Common myeloid progenitor, CD34-positive (primary cell): Measurements from ENCODE around the gene SEC61B.
A peak's percentile ranks its signal among the peaks of the same experiment; 100 is the strongest.

Source experiments
- CTCF ChIA-PET: fragments of 350-600 bp; sonication (Branson Sonifier 250); formaldehyde crosslinking; loops from one replicate; lab custom pipeline; 2021; ENCODE audit warnings: antibody characterized with exemption; lab: Charles Lee
- POLR2A ChIA-PET: fragments of 350-600 bp; sonication (Branson Sonifier 250); formaldehyde crosslinking; loops from one replicate; lab custom pipeline; 2021; ENCODE audit warnings: antibody characterized with exemption; lab: Charles Lee
- DNase-seq, 3 donors: peaks; one replicate each; pipeline versions ENCODE4 v3.0.0 to v3.0.0-alpha.2; 2013
- H3K27ac ChIP-seq, 2 experiments: 1 replicate in 1 of 2; 2 replicates in 1 of 2; pipeline ENCODE4 v1.7.0; 2013; ENCODE audit warnings: inconsistent platforms in 2 of 2, low read length in 2 of 2, mild to moderate bottlenecking in 2 of 2, low read depth in 1 of 2, moderate library complexity in 1 of 2; ENCODE audit not compliant: severe bottlenecking in 2 of 2, insufficient read depth in 1 of 2, poor library complexity in 1 of 2
- H3K27me3 ChIP-seq, 5 experiments: replicated peaks in 2 of 5; 1 replicate in 3 of 5; 2 replicates in 2 of 5; pipeline versions ENCODE4 v1.6.1 to v1.7.0; 2013; ENCODE audit warnings: low read length in 4 of 5, mild to moderate bottlenecking in 2 of 5, moderate library complexity in 2 of 5, inconsistent platforms in 1 of 5; ENCODE audit not compliant: insufficient read depth in 5 of 5, control insufficient read depth in 4 of 5
- H3K36me3 ChIP-seq, 4 experiments: 1 replicate in 2 of 4; 2 replicates in 2 of 4; pipeline versions ENCODE4 v1.6.1 to v1.7.0; 2013; ENCODE audit warnings: low read length in 3 of 4, control low read depth in 1 of 4, mild to moderate bottlenecking in 1 of 4; ENCODE audit not compliant: control insufficient read depth in 4 of 4, insufficient read depth in 4 of 4
- H3K4me1 ChIP-seq, 4 experiments: 1 replicate in 3 of 4; 2 replicates in 1 of 4; pipeline versions ENCODE4 v1.6.1 to v1.7.1; 2013; ENCODE audit warnings: low read length in 3 of 4, mild to moderate bottlenecking in 3 of 4, control low read depth in 1 of 4, inconsistent platforms in 1 of 4, moderate library complexity in 1 of 4; ENCODE audit not compliant: control insufficient read depth in 4 of 4, insufficient read depth in 4 of 4; ENCODE audit errors: control extremely low read depth in 1 of 4
- H3K4me3 ChIP-seq, 7 experiments: 1 replicate in 4 of 7; 2 replicates in 3 of 7; pipeline versions ENCODE4 v1.5.1 to v1.7.0; 2013; ENCODE audit warnings: mild to moderate bottlenecking in 7 of 7, low read length in 6 of 7, moderate library complexity in 6 of 7, inconsistent platforms in 2 of 7, low read depth in 2 of 7, control low read depth in 1 of 7; ENCODE audit not compliant: insufficient read depth in 4 of 7, control insufficient read depth in 1 of 7; ENCODE audit errors: extremely low read depth in 1 of 7
- H3K9me3 ChIP-seq, 5 experiments: 1 replicate in 4 of 5; 2 replicates in 1 of 5; pipeline versions ENCODE4 v1.6.1 to v1.7.1; 2013; ENCODE audit warnings: low read length in 4 of 5, mild to moderate bottlenecking in 2 of 5, inconsistent platforms in 1 of 5, low read depth in 1 of 5, moderate library complexity in 1 of 5; ENCODE audit not compliant: control insufficient read depth in 4 of 5, insufficient read depth in 2 of 5; ENCODE audit errors: control extremely low read depth in 1 of 5
- WGBS: methylation state at CpG from one replicate; pipeline ENCODE4 v1.1.5; 2013; ENCODE audit not compliant: insufficient coverage; 5-methylcytosine and 5-hydroxymethylcytosine counted together

SEC61B gene

DNA sequence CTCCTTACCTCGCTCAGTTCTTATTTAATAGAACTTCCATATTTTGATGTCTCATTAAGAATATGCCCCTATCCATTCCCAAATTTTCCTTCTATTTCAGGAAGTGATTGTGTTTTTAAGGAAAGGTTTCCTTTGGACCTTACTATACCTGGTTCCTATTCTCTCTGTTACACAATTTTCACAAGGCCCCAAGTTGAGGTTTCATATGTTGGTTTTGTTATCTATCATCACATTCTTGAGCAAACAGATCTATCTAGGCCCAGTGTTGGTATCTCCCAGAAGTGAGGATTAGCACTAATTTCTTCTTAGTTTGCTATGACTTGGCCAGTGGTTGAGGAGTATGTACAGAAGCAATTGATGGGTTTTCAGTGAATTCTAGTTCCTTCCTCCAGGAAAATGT is 41.9 kb upstream of the SEC61B start:
- no CpG with 5 or more reads among the region's 1 CpG for WGBS
- ChIA-PET POLR2A (no interaction called here), CTCF (interaction anchor here (1.3 to 13.3 kb wide), 2 partner anchors 17 to 178 kb away, joined by 3 to 148 read pairs; no protein-coding TSS in a partner anchor)
- H3K36me3 ChIP-seq: no peaks in the 10 kb centered on the region
- no peak overlapping the region for H3K4me3 ChIP-seq
- H3K4me1 ChIP-seq: peaks cover 7 to 36% (median 28%) of the 10 kb centered on the region in 4 experiments
- no peaks in the 10 kb centered on the region for H3K9me3 ChIP-seq
- H3K27me3 ChIP-seq: no peaks in the 10 kb centered on the region
- DNase-seq: peak in 2 of 3 donors; percentile 30 to 36
- H3K27ac ChIP-seq: no peak overlapping the region

DNA sequence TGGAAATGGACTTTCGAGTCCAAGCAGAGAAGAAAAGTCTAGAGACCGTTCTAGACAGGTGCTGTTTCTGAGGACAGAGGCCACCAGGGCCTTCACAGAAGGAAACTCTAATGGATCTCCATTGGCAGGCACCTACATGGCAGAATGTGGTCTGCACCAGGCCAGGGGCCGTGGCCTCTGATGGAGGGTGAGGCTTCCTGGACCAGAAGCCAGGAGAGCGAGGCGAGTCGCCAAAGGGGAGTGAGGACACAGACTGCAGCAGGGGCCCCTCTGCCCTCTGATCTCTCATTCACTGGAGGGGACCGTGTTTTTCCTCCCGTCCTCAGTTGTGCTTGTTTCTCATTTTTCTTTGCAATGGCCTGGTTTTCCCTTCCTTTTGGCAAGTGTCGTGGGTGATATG is 41.4 kb upstream of the SEC61B start:
- Histone ChIP-seq H3K27ac (no peak overlapping the region), H3K4me3 (no peak overlapping the region), H3K9me3 (no peaks in the 10 kb centered on the region), H3K4me1 (peaks cover 7 to 37% (median 29%) of the 10 kb centered on the region in 4 experiments), H3K27me3 (no peaks in the 10 kb centered on the region), H3K36me3 (no peaks in the 10 kb centered on the region)
- 95% methylated on average over 6 of the region's 9 CpGs for WGBS
- no peak for DNase-seq
- CTCF ChIA-PET: interaction anchor here (1.3 to 13.3 kb wide), 2 partner anchors 17 to 178 kb away, joined by 3 to 148 read pairs; no protein-coding TSS in a partner anchor
- POLR2A ChIA-PET: interaction anchor here (2.2 kb wide), 1 partner anchor 17 kb away, joined by 6 read pairs; no protein-coding TSS in a partner anchor

DNA sequence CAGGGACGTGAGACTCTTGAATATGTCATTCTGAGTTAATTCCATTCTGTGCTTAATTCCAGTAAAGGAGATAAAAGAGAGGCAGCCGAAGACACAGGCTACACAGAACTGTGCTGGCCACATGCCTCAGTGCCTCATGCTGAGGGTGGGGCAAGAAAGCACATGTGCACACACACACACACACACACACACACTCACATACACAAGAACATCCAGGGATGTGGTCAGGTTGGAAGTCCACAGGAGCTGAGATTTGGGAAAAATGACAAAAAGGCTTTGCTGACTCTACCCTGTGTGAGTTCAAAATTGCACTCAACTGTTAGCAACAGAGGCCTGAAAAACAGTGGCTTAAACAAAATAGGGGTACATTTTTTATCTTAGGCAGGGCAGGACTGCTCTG is 40.9 kb upstream of the SEC61B start:
- Histone ChIP-seq H3K36me3 (no peaks in the 10 kb centered on the region), H3K27ac (no peak overlapping the region), H3K9me3 (no peaks in the 10 kb centered on the region), H3K4me1 (peaks cover 7 to 37% (median 29%) of the 10 kb centered on the region in 4 experiments), H3K27me3 (no peaks in the 10 kb centered on the region), H3K4me3 (no peak overlapping the region)
- CTCF ChIA-PET: interaction anchor here (1.3 to 13.3 kb wide), 3 partner anchors 9 to 179 kb away, joined by 3 to 148 read pairs (median 31); no protein-coding TSS in a partner anchor
- DNase-seq: no peak
- POLR2A ChIA-PET: interaction anchor here (1.0 to 2.2 kb wide), 3 partner anchors 17 to 643 kb away, joined by 3 to 9 read pairs (median 6); partner anchors contain the start of genes ALG2 and SEC61B
- WGBS: 100% methylated on average over 1 of the region's 2 CpGs

DNA sequence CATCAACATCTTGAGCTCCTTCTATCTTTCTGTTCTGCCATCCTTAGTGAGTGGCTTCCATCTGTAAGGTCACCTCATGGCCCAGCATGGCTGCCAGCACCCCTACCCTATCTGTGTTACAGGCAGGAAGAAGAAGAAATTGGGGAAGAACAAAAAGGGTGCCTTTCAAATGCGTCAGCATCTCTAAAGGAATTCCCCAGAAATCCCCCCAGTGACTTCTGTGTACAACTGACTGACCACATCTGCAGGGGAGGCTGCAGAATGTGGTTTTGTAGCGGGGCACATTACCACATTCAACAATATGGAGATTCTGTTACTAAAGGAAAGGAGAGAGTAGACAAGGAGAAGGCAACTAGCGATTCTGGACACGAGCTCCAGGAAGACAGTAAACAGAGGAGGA is 40.5 kb upstream of the SEC61B start:
- 0% methylated on average over 2 of the region's 4 CpGs for WGBS
- Histone ChIP-seq H3K4me3 (no peak overlapping the region), H3K27ac (peak overlapping the region; percentile 40 to 51), H3K4me1 (peaks cover 7 to 37% (median 29%) of the 10 kb centered on the region in 4 experiments), H3K9me3 (no peaks in the 10 kb centered on the region), H3K36me3 (no peaks in the 10 kb centered on the region), H3K27me3 (no peaks in the 10 kb centered on the region)
- DNase-seq: peak; percentile 83 to 95 (median 95)
- ChIA-PET CTCF (interaction anchor here (0.6 to 13.3 kb wide), 7 partner anchors 9 to 1505 kb away, joined by 3 to 148 read pairs (median 3); partner anchors contain the start of genes ALG2 and SEC61B), POLR2A (interaction anchor here (1.0 to 2.2 kb wide), 3 partner anchors 18 to 643 kb away, joined by 3 to 9 read pairs (median 6); partner anchors contain the start of genes ALG2 and SEC61B)

DNA sequence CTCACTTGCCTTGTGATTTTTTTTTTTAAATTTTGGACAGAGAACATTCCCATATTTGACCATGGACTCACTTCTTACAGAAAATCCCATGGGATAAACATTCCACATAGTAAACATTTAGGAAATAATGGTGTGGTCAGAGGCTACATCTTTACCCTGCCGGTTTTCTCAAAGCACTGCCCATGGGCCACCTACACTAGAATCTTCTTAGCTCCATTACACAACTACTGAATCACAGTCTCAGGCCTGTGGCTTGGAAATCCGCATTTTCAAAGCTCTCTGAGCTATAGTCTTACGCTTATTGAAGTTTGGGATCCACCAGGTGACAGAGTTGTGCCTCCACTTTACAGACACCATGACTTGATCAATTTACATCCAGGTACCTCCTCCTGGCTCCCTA is 39.7 kb upstream of the SEC61B start:
- ChIA-PET POLR2A (interaction anchor here (1.0 to 2.2 kb wide), 3 partner anchors 19 to 642 kb away, joined by 3 to 9 read pairs (median 6); partner anchors contain the start of genes ALG2 and SEC61B), CTCF (interaction anchor here (0.6 to 13.3 kb wide), 9 partner anchors 8 to 1504 kb away, joined by 3 to 148 read pairs (median 3); partner anchors contain the start of genes ALG2 and SEC61B)
- no peaks in the 10 kb centered on the region for H3K9me3 ChIP-seq
- WGBS: 100% methylated on average over 3 of the region's 3 CpGs
- no peak overlapping the region for H3K4me3 ChIP-seq
- H3K36me3 ChIP-seq: no peaks in the 10 kb centered on the region
- no peak for DNase-seq
- no peaks in the 10 kb centered on the region for H3K27me3 ChIP-seq
- H3K27ac ChIP-seq: no peak overlapping the region
- H3K4me1 ChIP-seq: peaks cover 7 to 40% (median 32%) of the 10 kb centered on the region in 4 experiments

DNA sequence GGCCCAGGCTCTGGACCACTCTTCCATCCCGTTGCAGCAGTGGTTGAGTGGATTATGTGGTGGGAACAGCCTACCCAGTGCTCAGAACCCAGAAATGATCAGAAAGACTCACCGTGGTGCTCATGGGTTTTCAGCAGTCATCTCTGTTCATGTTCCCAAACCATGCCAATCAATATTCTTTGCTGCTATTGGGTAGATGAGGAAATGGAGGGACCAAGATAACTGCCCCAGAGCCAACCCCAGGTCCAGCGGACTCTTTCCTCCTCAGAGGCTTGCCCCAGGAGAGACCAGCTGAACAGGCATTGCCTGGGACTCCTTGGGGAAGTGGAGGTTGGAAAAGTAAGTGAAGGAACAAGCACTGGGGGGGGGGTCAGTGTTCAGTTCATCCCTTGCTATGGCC is 38.5 kb upstream of the SEC61B start:
- Histone ChIP-seq H3K27me3 (no peaks in the 10 kb centered on the region), H3K27ac (no peak overlapping the region), H3K36me3 (no peaks in the 10 kb centered on the region), H3K4me1 (peaks cover 7 to 42% (median 32%) of the 10 kb centered on the region in 4 experiments), H3K9me3 (no peaks in the 10 kb centered on the region), H3K4me3 (no peak overlapping the region)
- 100% methylated on average over 1 of the region's 3 CpGs for WGBS
- POLR2A ChIA-PET: no interaction called here
- DNase-seq: no peak
- CTCF ChIA-PET: interaction anchor here (0.8 to 13.3 kb wide), 8 partner anchors 8 to 1143 kb away, joined by 3 to 148 read pairs (median 12); partner anchors contain the start of genes ALG2 and SEC61B

DNA sequence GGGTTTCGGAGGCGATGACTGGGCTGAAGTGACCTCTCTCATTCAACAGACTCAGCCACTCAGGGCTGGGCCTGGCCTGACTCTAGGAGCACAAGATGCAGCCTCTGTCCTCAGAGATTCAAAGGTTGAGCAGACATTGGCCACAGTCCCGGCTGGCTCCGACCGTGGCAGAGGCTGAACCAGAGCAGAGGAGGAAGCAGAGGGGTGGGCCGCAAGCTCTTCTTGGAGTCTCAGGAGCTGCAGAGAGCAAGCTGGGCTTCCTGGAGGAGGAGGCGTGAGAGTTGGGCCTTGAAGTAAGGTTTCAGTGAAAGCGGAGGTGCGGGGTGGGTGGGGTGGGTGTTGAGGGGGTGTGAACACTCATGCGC is 38.0 kb upstream of the SEC61B start:
- Histone ChIP-seq H3K9me3 (no peaks in the 10 kb centered on the region), H3K4me3 (no peak overlapping the region), H3K27me3 (no peaks in the 10 kb centered on the region), H3K27ac (no peak overlapping the region), H3K4me1 (peaks cover 7 to 42% (median 32%) of the 10 kb centered on the region in 4 experiments), H3K36me3 (no peaks in the 10 kb centered on the region)
- ChIA-PET POLR2A (interaction anchor here (0.6 to 1.3 kb wide), 3 partner anchors 13 to 637 kb away, joined by 3 to 10 read pairs (median 3); partner anchors contain the start of genes ALG2, NR4A3 and SEC61B), CTCF (interaction anchor here (0.9 to 13.3 kb wide), 17 partner anchors 11 to 1142 kb away, joined by 3 to 148 read pairs (median 6); partner anchors contain the start of genes ALG2 and SEC61B)
- no peak for DNase-seq
- 48% methylated on average over 6 of the region's 10 CpGs for WGBS
